ENCODE results near the gene TMED4.

The TMED4 gene

GRCh38 chr7:44549457-44549856 is 32.6 kb downstream of the TMED4 start:
- H3K4me3 ChIP-seq (ENCODE audit: low read depth, low read length) = no peak overlapping the region
- no peaks in the 10 kb centered on the region for H3K9me3 ChIP-seq
- no peak for TF ChIP-seq CTCF (IDR thresholded peaks at IDR 0.05; ENCODE audit: low read depth, low read length)
- H3K4me1 ChIP-seq = no peaks in the 10 kb centered on the region
- H3K36me3 ChIP-seq = no peaks in the 10 kb centered on the region
- DNase-seq = no peak
- peaks cover 6% of the 10 kb centered on the region; the same call in 1 of the 2 replicates for H3K27me3 ChIP-seq

GRCh38 chr7:44548893-44549292 is 33.1 kb downstream of the TMED4 start:
- no peak overlapping the region for H3K4me3 ChIP-seq (ENCODE audit: low read depth, low read length)
- no peaks in the 10 kb centered on the region for H3K4me1 ChIP-seq
- TF ChIP-seq CTCF (IDR thresholded peaks at IDR 0.05; ENCODE audit: low read depth, low read length) = no peak
- no peak for DNase-seq
- H3K9me3 ChIP-seq = no peaks in the 10 kb centered on the region
- peaks cover 6% of the 10 kb centered on the region; the same call in 1 of the 2 replicates for H3K27me3 ChIP-seq
- no peaks in the 10 kb centered on the region for H3K36me3 ChIP-seq

GRCh38 chr7:44547536-44548231 is 34.3 kb downstream of the TMED4 start:
- peaks cover 6% of the 10 kb centered on the region; the same call in 1 of the 2 replicates for H3K27me3 ChIP-seq
- no peak overlapping the region for H3K4me3 ChIP-seq (ENCODE audit: low read depth, low read length)
- no peaks in the 10 kb centered on the region for H3K9me3 ChIP-seq
- TF ChIP-seq CTCF (IDR thresholded peaks at IDR 0.05; ENCODE audit: low read depth, low read length) = no peak
- no peaks in the 10 kb centered on the region for H3K36me3 ChIP-seq
- no peak for DNase-seq
- H3K4me1 ChIP-seq = no peaks in the 10 kb centered on the region

GRCh38 chr7:44541876-44542610 is 40.0 kb downstream of the TMED4 start:
- Histone ChIP-seq H3K4me1 (no peaks in the 10 kb centered on the region), H3K36me3 (no peaks in the 10 kb centered on the region), H3K27me3 (no peaks in the 10 kb centered on the region), H3K4me3 (ENCODE audit: low read depth, low read length) (no peak overlapping the region), H3K9me3 (no peaks in the 10 kb centered on the region)
- TF ChIP-seq CTCF (IDR thresholded peaks at IDR 0.05; ENCODE audit: low read depth, low read length) = no peak
- DNase-seq = no peak

- Histone ChIP-seq H3K4me3 (ENCODE audit: low read depth, low read length) (no peak within 1 kb of the TSS), H3K27me3 (no peaks in the 10 kb centered on the region), H3K4me1 (no peaks in the 10 kb centered on the region), H3K36me3 (no peaks in the 10 kb centered on the region), H3K9me3 (no peaks in the 10 kb centered on the region)
- peak; percentile 32 for DNase-seq
- TF ChIP-seq CTCF (IDR thresholded peaks at IDR 0.05; ENCODE audit: low read depth, low read length) = no peak
Observed at GRCh38 chr7:44541028-44541869, 40.8 kb downstream of the TMED4 start, which contains the start of gene NPC1L1. TSS of gene NPC1L1 (minus strand) at chr7:44541330. CDS start at chr7:44541259, 71 bp downstream.
